Smooth muscle cell of the brain vasculature (primary cell): ENCODE results near the gene SPATA31A3.
"Not testable (repeated sequence)": the region's sequence is repeated elsewhere in the genome, so short reads cannot be mapped to it uniquely, and the experiment has no call there.

Experiments used
- DNase-seq: peaks from one replicate; pipeline ENCODE4 v3.0.0-alpha.2; 2012; ENCODE audit warnings: low read depth, low spot score

Gene SPATA31A3

GRCh38 chr9:66992450-66992849 is at the start of gene SPATA31A3:
TSS of gene SPATA31A3 (minus strand) at chr9:66992550. CDS start at chr9:66992521, 29 bp downstream.
- not testable (repeated sequence) for DNase-seq

GRCh38 chr9:66952576-66952975 is 39.8 kb downstream of the SPATA31A3 start:
- not testable (repeated sequence) for DNase-seq

GRCh38 chr9:66942400-66943155 is 49.8 kb downstream of the SPATA31A3 start:
- DNase-seq: not testable (repeated sequence)

GRCh38 chr9:66939878-66940830 is 52.2 kb downstream of the SPATA31A3 start:
- not testable (repeated sequence) for DNase-seq

GRCh38 chr9:66938322-66938721 is 54.0 kb downstream of the SPATA31A3 start:
- DNase-seq: not testable (repeated sequence)

GRCh38 chr9:66937662-66938061 is 54.7 kb downstream of the SPATA31A3 start:
- DNase-seq: not testable (repeated sequence)
